ENCODE data around the gene CCK.
"Not testable (repeated sequence)": the region's sequence is repeated elsewhere in the genome, so short reads cannot be mapped to it uniquely, and the experiment has no call there.

The CCK gene

DNA sequence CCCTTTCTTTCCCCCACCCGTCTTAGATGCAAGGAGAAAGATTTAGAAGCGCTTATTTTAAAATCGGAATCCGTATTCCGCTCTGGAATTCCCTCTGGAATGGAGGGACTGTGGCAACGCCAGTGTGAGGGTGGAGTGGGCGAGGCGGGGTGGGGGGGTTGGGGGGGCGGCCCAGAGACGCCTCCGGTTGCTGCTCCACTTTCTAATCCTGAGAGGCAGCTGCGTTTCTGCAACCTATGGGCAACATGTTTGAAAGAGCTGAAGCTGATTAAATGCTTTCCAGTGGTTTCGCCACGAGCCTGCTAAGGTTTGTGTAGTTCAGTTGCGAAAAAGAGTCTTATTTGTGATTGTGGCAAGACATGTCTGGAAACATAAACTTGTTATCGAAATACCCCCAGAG is at the start of gene CCK:
CCK (minus strand) TSS at position 101 of the 400 bp plus-strand sequence. CDS start 2,555 bp downstream, outside the sequence.
- no peak for DNase-seq

- peak in 1 of 2 experiments; percentile 23 for DNase-seq
Measured at GRCh38 chr3:42314411-42314810, 48.4 kb upstream of the CCK start.

- no peak for DNase-seq
Measured at GRCh38 chr3:42308651-42309050, 42.7 kb upstream of the CCK start.

DNA sequence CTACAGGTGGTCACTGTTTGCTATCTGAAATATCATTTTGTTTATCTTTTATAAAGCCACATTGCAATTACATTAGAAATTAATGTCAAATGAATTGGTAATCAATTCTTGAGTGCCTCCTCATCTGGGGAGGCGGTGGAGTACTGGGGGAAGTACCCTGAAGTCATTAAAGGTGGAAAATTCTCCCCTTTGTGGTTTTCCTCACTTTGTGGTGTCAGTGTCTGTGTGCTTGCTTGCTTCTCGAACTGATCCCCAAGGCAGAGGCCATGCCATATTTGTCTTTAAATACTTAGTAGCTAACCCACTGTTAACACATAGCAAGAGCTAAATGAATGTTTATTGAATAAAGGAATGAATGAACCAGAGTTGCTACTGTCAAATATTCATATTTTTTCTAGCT is 40.5 kb upstream of the CCK start:
- no peak for DNase-seq

DNA sequence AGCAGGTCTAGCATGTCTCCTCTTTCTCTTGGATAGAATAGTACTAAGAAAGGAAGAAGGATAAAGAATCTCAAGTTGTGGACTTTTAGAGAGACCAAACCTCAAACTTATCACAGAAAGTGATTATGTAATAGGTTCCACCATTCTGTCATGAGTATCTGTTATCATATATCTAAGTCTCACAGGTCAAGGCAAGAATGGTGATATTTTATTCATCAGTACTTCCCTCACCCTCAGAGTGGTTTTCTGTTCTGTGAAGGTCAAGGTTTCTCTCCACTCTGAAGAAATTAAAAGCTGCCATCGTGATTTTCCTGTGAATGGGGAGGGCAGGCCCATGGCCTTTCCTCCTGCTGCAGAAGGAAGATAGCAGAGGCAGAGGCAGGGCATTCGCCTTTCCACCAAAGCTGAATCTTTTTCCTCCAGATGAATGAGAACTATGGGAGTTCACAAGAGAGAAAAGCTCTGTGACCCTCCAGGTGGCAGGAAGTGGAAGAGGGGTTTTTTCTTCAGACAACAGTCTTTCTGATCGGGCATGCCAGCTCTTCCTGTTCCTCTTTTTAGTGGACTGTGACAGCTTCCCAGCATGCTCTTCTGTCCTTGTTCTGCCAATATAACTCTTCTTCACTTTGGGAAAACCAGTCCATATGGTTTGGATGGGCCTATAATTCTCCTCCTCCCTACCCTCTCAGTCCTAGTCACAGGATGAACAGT is 37.1 kb upstream of the CCK start:
- peak in 1 of 2 experiments; percentile 3 for DNase-seq

- no peak for DNase-seq
Measured at GRCh38 chr3:42301446-42302175, 35.6 kb upstream of the CCK start.

DNA sequence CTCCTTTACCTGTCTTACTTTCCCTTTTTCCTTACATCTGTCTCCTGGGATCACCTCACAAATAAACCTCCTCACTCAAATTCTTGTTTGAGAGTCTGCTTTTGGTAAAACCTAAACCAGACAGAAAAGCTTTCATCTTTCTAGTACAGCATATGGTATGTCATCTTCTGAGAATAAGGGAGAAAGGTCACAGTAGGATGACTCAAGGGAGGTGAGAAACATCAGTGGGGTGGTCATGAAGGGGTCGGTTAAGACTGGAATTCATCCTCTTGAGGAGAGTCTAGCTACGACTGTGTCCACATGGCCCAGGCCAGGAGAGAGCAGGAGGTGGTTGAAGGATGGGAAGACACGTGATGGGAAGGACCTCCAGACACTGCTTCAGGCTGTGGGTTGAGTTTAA is 34.8 kb upstream of the CCK start:
- no peak for DNase-seq

GRCh38 chr3:42300013-42300412 is 34.0 kb upstream of the CCK start:
- DNase-seq, result peak; percentile 20 to 46

DNA sequence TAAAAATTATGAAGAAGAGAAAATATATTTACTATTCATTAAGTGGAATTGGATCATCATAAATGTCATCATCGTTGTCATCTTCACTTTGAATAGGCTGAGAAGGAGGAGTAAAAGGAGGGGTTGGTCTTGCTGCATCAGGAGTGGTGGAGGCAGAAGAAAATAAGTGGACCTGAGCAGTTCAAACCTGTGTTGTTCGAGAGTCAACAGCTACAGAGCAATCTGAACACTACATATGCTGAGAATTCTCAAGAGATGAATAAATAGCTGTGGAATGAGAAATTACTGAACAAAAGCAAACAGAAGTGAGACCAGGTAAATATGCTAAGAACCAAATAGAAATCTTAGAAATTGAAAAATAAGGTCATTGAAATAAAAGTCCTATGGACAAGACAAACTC is 32.3 kb upstream of the CCK start:
- no peak for DNase-seq

GRCh38 chr3:42292009-42292408 is 26.0 kb upstream of the CCK start:
- DNase-seq, result no peak

- DNase-seq, result no peak
Measured at GRCh38 chr3:42290966-42291714, 25.2 kb upstream of the CCK start.

GRCh38 chr3:42289026-42289425 is 23.0 kb upstream of the CCK start:
- DNase-seq, result no peak

- no peak for DNase-seq
Measured at GRCh38 chr3:42288385-42288784, 22.4 kb upstream of the CCK start.

- DNase-seq, result not testable (repeated sequence)
Measured at GRCh38 chr3:42287423-42287822, 21.4 kb upstream of the CCK start.

DNA sequence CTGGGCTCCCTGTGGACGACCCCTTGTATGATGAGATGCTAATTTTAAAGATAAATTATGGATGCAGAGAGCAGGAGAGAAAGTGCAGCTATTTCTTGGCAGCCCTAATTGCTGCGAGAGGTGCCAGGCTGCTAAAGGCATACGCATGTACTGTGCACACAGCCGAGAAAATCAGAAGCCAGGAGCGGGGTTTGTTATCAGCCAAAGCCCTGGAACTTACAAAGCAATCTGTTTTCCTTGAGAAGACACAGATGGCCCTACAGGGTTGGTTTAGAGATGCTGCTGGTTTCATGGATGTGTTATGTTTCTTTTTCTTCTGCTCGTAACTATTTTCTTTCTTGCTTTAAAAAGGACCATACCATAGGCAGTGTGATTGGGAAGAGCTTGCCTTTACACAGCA is 11.7 kb upstream of the CCK start:
- DNase-seq, result no peak

GRCh38 chr3:42276141-42277132 is 10.5 kb upstream of the CCK start:
- DNase-seq, result no peak

DNA sequence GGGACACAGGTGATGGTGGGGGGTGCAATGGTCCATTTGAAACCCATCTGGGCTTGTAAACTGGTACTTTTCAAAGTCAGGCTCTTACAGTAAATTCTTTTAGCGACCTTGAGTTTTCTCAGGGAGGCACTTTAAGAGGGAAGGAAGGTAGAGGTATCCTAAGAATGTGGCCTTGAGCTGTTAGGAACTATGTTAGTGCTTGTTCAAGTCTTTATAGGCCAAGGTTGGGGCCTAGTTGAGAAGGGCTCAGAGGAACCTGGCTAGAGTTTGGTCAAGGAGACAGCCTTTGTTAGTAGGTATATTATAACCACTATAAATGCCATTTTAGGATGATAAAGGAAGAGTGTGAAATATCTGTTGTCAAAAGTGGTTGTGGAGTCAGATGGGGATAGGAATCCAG is 9.2 kb upstream of the CCK start:
- no peak for DNase-seq

DNA sequence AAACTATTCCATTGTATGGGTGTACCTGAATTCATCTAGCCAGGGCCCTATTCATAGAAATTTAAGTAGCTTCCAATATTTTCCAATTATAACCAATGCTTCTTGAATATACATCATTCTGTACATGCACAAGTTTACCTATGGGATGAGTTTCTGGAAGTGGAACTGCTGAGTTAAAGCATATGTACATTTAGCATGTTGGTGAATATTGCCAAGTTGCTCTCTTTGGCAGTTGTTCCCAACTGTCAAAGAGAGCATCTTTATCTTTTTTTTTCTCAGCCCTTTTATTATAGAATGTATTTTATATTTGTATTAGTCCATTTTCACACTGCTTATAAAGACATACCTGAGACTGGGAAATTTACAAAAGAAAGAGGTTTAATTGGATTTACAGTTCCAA is 8.3 kb upstream of the CCK start:
- DNase-seq, result no peak

- DNase-seq, result peak; percentile 1 to 29
Measured at GRCh38 chr3:42273361-42273760, 7.4 kb upstream of the CCK start.

- DNase-seq, result no peak
Measured at GRCh38 chr3:42271786-42272185, 5.8 kb upstream of the CCK start.

DNA sequence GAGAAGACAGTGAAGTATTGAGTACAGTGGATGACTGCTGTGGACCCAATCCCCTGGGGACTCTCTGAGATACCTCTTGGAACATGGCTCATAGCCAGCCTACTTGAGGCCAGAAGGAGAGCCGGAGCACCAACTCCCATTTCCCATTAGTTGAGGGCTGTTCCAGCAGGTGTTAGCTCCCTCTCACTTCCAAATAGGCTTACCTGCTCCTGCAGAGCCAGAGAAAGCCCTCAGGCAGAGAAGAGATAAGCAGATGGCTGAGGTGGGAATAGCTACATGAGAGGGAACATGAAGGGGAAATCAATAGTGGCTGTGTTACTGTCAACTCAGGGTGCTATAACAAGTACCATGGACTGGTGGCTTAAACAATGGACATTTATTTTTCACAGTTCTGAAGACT is 4.6 kb upstream of the CCK start:
- no peak for DNase-seq

- no peak for DNase-seq
Measured at GRCh38 chr3:42269647-42270046, 3.7 kb upstream of the CCK start.

DNA sequence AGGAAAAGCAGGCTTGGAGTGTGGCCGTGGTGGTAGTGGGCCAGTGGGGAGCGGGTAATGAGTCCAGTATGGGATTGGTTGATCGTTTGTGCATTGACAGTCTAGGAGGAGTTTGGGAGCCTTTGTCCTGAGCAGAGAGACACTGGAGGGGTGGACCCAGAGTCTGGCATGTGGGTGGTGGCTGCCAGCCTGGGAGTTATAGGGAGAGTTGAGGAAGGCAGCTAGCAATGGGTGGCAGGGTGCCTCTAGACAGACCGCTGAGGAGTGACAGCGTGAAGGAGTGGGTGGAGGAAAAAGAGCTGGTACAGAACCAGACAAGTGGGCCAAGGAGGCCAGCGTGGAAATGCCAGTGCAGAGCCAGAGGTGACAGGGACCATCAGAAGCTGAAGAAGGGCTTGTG is 1.9 kb upstream of the CCK start:
- DNase-seq, result no peak
